T1000 (cell line): ENCODE measurements around the gene NR3C1.

Experiments used
- DNase-seq: peaks from one replicate; lab custom pipeline; 2025; ENCODE audit warnings: mixed read lengths; lab: John Stamatoyannopoulos, UW

The NR3C1 gene

GRCh38 chr5:143362664-143363227 lies 40.7 kb downstream of the NR3C1 start:
- no peak for DNase-seq

GRCh38 chr5:143361438-143361837 lies 42.0 kb downstream of the NR3C1 start:
- DNase-seq = no peak

DNA sequence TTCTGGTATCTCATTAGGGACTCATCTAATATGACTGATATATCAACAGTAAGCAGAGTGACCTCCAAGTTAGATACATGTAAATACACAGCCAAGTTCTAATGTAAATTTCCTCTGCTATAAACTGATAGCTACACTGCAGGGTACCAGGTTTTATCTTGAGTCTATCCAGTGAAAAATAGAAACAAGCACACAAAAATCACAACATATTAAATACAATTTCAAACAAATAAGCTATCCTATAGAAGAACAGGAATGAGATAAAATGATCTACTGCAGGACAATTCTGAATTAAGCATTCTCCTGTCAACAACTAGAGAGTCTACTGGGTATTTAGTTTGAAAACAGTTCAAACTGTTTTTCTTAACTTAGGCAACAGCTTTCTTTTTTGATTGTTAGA lies 42.7 kb downstream of the NR3C1 start:
- DNase-seq = no peak

DNA sequence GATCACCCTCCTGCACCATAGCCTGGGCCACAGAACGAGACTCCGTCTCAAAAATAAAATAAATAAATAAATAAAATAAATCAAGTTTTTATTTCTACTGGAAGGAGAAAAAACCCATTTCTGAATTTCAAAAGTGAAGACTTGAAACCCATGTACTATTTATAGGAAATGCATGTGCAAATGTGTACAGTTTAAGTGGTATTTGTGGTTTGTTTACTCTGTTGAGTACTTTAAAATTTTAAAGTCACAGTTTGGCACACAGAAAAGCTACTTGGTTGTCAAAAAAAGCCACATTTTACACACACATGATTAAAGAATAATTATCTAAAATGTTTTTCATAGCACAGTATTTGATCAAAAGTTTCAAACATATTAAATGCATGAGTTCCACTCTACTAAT lies 43.6 kb downstream of the NR3C1 start:
- DNase-seq = no peak

GRCh38 chr5:143356855-143357583 lies 46.5 kb downstream of the NR3C1 start:
- no peak for DNase-seq

GRCh38 chr5:143355710-143356109 lies 47.8 kb downstream of the NR3C1 start:
- peak; percentile 46 for DNase-seq

GRCh38 chr5:143354025-143354424 lies 49.5 kb downstream of the NR3C1 start:
- no peak for DNase-seq

DNA sequence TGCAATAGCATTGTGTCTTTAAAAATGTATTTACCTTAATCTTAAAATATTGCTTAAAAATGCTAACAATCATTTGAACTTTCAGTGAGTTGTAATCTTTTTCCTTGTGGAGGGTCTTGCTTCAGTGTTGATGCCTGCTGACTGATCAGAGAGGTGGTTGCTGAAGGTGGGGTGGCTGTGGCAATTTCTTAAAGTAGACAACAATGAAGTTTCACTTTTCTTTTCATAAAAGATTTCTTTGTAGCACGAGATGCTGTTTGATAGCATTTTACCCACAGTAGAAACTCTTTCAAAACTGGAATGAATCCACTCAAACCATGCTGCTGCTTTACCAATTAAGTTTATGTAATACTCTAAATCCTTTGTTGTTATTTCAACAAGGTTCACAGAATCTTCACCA lies 50.8 kb downstream of the NR3C1 start:
- no peak for DNase-seq

- DNase-seq = no peak
Measured at GRCh38 chr5:143350751-143351602, 52.5 kb downstream of the NR3C1 start.

DNA sequence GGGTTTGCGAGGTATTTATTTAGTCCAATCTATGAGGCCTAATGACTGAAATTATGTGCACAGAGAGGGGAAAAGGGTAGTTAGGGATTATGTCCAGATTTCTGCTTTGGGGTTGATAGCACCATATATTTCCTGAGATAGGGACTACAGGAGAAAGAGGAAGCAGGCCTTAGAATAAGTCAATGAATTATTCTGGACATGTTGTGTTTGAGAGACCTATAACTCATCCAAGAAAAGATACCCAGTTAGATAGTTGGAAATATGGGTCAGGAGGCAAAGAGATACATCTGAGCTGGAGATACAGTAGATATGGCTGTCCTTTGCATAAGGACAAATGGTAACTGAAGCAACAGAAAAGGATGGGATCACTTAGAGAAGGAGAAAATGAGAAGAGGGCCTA lies 53.1 kb downstream of the NR3C1 start:
- DNase-seq = no peak

DNA sequence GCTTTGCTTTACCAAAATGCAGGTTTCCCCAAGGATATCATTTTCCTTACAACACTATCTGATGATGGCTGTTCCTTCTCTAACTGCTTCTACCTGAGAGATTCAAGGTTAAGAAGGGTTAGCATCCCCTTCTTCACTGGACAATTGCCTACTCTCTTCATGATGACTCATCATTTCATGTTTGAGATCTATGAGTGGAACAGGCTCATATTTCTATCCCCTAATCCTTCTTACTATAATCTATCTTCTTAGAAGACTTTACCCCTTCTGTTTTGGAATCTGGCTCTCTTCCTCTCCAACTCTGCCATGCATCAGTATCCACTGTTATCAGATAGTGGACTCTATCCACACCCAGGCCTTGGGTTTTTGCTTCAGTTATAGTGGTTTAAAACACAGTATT lies 54.3 kb downstream of the NR3C1 start:
- no peak for DNase-seq

DNA sequence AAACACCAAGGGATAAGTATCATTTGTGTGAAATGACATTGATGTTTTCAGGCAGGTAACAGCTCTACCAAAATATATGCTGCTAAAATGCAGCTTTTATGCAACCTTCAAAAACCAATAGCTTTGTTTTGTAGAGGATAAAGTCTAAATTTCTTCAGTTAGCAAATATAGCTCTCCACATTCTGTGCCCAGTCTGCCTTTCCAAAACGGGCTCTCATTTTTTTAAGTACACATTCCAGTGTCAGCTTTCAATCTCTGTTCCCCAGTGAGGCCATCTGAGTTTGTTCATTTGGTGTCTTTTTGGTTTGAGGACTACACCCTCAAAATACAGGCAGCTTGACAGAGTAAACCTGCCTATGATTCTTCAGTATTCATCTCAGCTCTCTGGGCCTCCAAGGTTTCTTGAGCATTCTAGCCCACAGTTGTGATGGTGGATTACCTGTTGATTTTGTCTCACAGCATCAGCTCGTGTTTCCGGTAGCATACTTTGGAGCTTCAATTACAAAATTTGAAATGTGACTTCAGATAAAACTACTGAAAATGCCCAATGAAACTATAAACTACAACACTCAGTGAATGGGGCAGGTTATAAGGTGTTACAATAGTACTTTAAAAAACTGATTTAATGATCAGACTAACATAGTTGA lies 55.7 kb downstream of the NR3C1 start:
- DNase-seq = no peak

DNA sequence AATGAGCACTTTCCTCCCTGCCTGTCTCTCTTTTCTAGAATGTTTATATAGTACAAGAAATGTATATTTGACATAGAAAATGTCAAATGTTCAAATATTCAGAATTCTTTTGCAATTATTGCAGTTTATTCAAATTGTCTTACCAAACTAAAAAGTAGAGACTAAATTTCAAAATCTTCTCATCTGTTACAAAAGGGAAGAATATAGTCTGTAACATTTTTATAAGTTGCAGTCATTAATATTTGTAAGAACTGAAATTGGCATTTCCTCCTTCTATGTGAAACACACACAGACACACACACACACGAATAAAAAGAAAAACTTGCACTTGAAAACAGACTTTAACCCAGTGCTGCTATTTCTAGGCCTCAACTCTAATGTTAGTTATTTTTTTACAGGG lies 56.4 kb downstream of the NR3C1 start:
- DNase-seq = no peak

- DNase-seq = no peak
Measured at GRCh38 chr5:143345671-143346440, 57.6 kb downstream of the NR3C1 start.

DNA sequence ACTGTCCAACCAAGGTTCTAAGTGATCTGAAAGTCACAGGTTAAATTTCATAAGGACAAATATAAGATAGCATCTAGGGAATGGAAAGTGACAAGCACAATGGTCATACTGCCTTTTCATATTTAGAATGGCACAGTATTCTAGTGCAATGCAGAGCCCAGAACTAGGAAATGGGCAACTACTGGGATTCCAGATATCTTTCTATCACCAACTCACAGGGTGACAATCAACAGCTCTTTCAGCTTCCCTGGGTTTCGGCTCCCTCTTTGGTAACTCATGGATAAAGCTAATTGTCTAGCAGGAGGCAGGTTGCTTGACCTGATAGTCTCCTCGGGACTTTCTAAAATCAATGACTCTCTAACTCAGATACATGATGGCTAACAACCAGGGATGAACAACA lies 60.4 kb downstream of the NR3C1 start:
- no peak for DNase-seq

- no peak for DNase-seq
Measured at GRCh38 chr5:143342607-143343006, 60.9 kb downstream of the NR3C1 start.

GRCh38 chr5:143341807-143342570 lies 61.5 kb downstream of the NR3C1 start:
- DNase-seq = no peak

GRCh38 chr5:143340891-143341685 lies 62.4 kb downstream of the NR3C1 start:
- DNase-seq = no peak

DNA sequence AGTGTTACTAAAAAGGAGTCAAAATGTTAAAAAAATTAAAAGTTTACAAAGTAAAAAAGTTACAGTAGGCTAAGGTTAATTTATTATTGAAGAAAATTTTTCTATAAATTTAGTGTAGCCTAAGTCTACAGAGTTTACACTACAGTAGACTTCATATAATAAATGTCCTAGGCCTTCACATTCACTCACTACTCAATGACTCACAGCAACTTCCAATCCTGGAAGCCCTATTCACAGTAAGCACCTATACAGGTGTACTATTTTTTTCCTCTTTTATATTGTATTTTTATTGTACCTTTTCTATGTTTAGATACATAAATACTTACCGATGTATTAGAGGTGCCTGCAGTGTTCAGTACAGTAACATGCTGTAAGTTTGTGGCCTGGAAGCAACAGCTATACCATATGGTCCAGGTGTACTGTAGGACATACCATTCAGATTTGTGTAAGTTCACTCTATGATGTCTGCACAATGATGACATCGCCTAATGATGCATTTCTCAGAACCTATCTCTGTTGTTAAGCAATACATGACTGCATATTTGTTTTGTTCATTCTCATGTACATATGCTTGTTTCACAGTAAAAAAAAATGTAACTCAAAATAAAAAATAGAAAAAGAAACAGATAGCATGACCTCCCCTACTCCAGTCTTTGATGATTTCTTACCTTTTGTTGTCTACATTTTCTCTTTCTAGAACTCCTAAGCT lies 64.7 kb downstream of the NR3C1 start:
- DNase-seq = no peak

- no peak for DNase-seq
Measured at GRCh38 chr5:143337946-143338345, 65.5 kb downstream of the NR3C1 start.
